ENCODE measurements around the gene TOB1.
"Not testable (repeated sequence)": the region's sequence is repeated elsewhere in the genome, so short reads cannot be mapped to it uniquely, and the experiment has no call there.

TOB1 gene

GRCh38 chr17:50894513-50894912, 28.4 kb upstream of the TOB1 start:
- DNase-seq, result not testable (repeated sequence)

DNA sequence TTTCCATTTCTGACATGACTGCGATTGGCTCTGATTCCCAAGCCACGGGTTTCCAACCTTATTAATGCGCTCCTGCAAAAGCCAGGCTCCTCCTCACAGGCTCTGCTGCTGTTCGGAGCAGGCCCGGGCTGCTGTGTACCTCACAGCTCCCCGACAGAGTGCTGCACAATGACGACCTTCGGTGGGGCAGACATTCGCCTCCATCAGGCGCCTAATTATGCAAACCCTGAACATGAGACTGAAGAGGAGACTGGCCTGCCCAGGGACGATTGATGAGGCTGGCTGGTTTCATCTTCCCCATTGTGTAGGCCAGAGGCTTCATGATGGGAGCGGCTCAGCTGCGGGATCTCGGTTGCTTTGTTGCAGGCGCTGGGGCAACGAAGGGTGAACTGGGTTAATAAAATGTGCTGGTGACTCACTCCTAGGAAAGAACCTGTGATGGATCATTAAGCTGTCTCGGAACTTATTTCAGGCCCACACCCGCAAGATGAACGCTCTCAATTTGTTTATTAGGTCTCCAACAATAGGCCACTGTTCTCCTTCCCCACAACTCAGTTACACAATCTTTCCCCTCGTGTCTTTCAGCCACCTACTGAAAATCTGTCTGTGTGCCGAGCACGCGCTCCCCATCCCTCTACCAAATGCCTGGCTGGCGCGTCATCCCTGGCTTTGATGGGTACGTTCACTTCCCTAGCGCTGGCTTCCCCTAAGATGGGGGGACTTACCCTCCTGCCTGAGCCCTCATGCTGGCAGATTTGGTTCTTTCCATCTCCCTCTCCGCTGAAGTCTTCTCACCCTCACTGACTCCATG, 27.2 kb upstream of the TOB1 start:
- DNase-seq, result no peak

DNA sequence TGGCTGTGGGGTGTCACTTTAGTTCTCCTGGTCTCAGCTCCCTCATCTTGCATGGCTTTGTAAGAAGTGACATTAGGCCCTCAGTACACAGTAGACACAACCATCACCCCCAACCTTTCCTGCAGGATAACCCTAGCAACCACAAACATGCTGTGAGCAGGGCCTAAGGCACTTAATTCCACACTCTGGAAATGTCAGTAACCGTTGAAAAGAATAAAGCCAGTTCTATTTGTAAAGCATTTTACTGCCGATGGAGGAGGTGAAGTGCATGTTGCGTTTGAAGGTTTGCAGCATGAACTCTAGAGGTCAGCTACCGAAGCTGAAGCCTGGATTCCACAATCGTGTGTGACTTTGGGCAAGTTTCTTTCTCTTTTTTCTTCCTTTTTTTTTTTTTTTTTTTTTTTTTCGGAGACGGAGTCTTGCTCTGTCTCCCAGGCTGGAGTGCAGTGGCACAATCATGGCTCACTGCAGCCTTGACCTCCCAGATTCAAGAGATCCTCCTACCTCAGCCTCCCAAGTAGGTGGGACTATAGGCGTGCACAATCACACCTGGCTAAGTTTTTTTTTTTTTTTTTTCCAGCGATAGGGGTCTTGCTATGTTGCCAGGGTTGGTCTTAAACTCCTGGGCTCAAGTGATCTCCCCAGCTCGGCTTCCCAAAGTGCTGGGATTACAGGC, 26.1 kb upstream of the TOB1 start:
- no peak for DNase-seq

DNA sequence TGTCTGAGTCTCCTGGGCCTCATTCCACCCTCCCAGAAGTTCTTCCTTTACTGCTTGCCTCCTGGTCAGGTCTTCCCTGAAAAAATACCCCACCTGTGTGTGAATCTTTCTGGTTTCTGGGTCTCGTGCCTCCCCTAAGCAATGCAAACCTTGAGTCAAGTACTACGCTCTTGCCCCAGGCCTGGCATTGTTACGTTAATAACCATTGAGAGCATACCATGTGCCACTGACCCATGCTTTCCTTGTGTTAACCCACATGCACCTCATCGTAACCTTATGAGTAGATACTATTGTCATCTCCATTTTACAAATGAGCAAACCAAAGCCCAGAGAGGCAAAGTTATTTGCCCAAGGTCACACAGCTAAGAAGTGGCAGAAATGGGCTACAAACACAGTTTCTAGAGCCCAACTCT, 25.4 kb upstream of the TOB1 start:
- no peak for DNase-seq

GRCh38 chr17:50890675-50891516, 24.7 kb upstream of the TOB1 start:
- DNase-seq, result no peak

DNA sequence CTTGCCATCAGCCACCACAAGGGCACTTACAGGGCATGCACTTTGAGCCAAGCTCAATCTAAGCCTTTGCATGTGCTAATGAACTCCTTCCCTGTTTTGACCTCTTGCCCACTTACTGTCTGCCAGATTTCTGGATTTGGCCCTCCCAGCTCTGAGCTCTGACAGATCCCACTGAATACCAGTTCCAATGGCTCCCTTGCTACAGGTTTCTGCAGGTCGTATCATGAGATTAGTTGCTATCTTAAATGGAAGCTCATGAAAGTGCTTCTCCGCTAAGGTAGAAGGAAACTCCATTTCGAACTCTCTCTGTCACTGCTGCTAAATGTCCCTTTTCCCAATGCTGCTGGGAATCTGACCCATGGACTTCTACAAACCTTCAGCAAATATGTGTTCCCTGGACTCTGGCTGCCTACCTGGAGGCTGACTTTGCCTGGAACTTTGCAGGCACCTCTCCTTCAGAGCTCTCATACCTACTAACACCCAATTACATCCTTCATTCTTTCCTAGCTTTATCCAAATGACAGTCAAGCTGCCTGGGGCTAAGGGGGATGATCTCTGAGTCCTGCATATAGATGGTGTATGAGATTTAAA, 23.5 kb upstream of the TOB1 start:
- no peak for DNase-seq

DNA sequence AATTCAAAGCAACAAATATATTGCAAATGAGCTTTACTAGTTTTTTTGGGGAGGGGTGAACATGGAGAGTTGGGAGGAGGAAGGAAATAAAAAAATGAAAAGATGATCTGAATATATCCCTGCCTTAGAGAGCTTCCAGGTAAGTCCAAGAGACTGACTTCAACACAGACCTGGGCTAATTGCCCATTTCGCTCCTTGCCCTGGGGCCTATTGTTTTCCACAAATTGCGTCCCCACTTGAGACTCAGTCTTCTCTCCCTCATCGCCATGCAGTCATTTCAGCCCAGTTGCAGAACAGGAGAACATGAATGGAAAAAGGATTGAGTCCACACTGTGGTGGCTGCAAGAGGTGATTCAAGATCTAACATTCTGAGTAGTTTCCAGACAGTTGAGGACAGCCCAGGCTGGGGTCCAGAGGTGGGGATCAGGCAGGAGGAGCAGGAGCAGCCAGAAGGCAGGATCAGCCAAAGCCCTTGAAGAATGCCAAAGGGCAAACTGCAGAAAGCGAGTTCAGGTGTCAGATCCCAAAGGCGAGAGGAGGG, 21.6 kb upstream of the TOB1 start:
- DNase-seq, result no peak

DNA sequence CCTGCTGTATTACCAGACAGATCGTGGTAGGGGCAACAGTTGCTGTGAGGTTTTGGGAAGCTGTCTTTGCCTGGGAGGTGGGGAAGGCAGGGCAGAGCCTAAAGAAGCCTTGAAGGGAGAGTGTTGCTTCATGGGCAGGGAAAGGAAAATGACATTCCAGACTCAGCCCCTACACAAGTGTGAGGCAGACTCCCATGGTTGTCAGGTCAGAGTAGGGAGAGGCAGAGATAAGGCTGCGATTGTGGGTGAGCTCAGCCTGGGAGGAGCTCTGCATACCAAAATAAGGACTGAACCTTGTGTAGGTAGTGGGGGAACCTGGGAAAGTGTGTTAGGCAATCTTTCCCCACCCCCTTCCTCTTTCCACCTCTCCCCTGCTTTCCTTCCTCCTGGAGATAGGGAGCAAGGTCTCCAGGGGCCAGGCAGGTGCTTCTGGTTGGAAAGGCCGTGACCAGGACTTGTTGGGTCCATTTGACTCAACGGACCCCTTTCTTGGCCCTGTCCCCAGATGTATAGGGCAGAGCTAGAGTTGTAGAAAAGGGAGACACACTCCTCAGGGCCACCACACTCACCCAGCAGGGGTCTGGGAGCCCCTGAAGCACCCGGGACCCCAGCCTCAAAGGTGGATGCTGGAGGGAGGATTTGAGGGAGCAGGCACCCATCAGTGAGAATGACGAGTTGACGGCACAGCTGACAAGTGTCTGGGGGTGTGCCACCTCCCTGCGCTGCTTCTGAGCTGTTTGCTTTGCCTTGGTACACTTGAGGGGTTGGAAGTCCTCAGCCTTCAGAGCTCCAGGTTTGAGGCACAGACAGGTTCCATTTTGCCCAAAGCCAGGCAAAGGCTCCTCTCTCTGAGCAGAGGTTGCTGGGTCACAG, 18.5 kb upstream of the TOB1 start:
- no peak for DNase-seq

GRCh38 chr17:50883850-50884438, 17.8 kb upstream of the TOB1 start:
- peak in 1 of 2 donors; percentile 38 for DNase-seq

GRCh38 chr17:50882851-50883250, 16.7 kb upstream of the TOB1 start:
- DNase-seq, result no peak

DNA sequence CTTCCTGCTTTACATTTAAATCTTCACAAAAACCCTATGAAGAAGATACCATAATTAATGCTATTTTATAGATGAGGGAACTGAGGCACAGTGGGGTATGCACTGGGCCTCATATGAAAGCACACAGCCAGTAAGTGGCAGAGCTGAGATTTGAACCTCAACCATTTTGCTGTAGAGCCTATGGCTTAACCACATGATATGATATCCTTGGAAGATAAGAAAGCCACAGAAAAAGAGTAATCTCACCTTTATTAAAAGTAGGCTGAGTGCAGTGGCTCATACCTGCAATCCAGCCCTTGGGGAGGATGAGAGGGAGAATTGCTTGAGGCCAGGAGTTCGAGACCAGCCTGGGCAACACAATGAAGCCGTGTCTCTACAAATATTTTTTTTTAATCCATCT, 15.0 kb upstream of the TOB1 start:
- DNase-seq, result no peak

DNA sequence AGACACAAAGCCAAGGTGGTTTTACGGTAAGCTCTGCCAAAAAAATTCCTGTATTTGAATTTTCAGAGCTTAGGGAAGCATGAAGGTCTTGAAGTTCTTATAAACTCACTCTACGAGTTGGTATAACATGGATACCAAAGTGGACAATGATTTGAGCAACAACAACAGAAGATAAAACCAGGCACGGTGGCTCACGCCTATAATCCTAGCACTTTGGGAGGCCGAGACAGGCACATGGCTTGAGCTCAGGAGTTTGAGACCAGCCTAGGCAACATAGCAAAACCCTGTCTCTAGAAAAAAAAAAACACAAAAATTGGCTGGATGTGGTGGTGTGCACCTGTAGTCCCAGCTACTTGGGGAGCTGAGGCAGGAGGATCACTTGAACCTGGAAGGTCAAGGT, 12.9 kb upstream of the TOB1 start:
- no peak for DNase-seq

DNA sequence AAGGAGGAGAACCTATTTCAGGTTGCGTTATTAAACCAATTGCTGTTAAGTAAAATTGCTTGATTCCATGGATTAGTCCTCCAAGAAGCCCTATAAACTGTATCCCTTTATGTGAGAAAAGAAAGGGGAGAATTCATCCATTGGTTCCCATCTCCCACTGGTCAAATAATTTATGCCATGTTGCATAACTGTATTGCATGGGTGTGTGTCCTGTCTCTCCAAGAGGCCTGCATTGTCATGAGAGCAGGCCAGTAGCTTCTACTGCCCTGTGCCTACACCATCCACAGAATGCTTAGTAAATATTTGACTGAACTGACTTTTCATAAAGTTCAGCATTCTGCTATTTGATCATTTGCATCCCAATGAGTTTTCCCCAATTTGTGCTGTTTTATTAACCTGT, 11.7 kb upstream of the TOB1 start:
- DNase-seq, result no peak

GRCh38 chr17:50877042-50877441, 10.9 kb upstream of the TOB1 start:
- not testable (repeated sequence) for DNase-seq

GRCh38 chr17:50875074-50875473, 8.9 kb upstream of the TOB1 start:
- no peak for DNase-seq

- peak; percentile 56 to 60 for DNase-seq
These were observed 6.7 kb upstream of the TOB1 start for GRCh38 chr17:50872710-50873424.

GRCh38 chr17:50871898-50872297, 5.7 kb upstream of the TOB1 start:
- no peak for DNase-seq

- DNase-seq, result peak; percentile 45 to 73
These were observed 5.2 kb upstream of the TOB1 start for GRCh38 chr17:50871364-50871763.

DNA sequence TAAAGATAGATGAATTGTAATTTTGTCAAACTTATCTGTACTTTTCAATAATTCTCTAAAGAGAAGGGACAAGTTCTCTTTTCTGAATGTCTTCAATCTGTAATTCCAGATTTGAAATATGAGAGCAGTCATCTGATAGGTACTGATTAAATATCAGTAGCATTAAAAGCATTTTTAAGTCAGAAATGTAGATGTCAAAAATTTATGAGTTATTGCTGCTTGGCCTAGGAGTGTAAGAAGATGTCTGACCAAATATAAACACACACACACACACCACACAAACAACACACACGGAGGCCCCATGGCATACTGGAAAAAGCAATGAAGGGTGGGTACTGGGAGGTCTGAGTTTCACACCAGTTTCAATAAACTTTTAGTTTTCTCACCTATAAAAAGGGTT, 2.4 kb upstream of the TOB1 start:
- DNase-seq, result no peak

DNA sequence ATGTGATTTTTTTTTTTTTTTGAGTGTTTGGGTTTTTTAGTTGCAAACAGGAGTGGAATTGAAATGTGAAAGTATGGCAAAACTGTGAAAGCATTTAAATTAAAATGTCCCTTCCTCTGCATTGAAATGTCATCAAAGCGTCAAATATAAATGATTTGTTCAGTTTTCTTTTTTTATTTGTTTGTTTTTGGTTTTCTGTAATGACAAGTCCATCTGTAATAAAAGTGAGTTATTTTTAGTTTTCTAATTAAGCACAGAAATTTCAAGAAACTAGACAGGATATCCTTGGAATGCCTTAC, 1.9 kb upstream of the TOB1 start:
- DNase-seq, result no peak
